GM19238 (cell line): ENCODE measurements around the gene TSPYL6.

Experiments
- DNase-seq: peaks from one replicate; pipeline ENCODE4 v3.0.0; 2011; ENCODE audit warnings: low spot score; ENCODE audit not compliant: insufficient read length

TSPYL6 gene

DNA sequence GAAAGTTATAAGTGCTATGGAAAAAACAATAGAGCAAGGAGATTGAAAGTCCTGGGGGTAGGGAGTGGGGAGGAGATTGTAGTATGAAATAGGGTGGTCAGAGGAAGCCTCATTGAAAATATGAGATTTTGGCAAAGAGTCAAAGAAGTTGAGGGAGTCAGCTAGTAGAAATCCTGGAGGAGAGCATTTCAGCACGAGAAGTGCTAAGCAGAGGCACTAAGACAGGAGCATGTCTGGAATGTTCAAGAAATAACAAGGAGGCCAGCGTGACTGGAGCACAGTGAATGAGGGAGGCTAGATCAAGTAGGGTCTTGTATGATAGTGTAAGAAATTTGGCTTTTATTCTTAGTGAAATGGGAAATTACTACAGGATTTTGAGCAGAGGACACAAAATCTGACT is 2.1 kb upstream of the TSPYL6 start:
- DNase-seq = no peak

DNA sequence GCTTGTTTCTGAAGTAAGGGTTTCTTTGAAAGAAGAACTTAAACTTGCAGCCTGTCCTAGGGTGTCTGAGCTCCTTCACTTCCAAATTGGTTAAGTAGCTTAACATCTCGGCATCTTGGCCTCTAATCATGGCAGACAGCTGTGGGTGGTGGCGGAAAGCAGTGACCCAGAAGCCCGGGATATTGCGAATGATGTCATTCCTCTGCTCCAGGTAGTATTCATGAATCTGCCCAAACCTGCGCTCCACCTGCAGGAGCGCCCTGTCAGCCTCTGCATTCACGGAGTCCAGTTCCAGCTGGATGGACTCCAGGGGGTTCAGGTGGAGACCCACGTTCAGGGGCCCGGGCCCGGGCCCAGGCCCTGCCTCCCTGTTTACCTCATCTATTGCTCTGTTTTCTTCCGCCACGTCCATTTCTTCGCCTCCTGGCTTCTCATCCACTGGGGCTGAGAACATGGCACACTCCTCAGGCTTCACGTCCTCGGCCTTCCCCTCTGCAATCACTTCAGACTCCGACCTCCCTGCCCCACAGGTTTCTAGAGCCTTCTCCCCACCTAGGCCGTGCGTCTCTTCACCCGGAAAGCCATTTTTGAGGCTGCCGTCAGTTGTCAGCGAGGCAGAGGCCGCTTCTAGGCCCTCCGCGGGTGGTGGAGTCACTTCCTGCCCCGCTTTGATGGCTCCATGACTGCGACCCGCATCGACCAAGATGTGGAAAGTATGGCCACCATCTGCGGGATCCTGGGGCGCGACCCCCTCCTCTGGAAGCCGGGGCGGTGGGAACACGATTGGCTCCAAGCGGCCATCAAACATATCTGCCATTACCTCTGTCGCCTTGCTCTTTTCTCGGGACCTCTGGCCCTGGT is 569 bp downstream of the TSPYL6 start:
- DNase-seq = no peak

DNA sequence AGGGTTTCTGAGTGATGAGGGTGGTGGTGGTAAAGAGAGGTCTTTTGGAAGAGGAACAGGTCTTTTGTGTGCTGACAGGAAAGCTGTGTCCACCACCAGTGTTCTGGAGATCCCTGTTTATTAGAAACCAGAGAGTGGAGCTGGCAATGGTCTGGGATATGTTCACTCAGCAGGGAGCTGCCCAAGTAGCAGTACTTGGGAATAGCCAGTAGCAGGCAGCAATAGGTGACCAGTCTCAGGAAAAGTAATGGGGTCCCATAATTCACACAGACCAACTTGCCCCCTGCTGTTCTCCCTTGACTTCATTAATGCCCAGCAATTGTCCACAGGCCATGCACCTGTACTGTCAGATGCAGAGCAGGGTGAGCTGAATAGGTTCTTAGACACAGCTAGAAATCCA is 1.8 kb downstream of the TSPYL6 start:
- no peak for DNase-seq

DNA sequence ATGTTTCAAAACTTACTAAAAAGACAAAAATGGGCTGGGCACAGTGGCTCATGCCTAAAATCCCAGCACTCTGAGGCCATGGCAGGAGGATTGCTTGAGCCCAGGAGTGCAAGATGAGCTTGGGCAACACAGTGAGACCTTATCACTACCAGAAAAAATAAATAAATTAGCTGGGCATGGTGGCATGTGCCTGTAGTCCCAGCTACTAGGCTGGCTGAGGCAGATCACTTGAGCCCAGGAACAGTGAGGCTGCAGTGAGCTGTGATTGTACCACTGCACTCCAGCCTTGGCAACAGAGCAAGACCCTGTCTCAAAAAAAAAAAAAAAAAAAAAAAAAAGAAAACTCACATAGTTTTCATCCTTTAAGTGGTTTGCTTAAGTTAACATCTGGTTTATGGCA is 6.4 kb downstream of the TSPYL6 start:
- no peak for DNase-seq

DNA sequence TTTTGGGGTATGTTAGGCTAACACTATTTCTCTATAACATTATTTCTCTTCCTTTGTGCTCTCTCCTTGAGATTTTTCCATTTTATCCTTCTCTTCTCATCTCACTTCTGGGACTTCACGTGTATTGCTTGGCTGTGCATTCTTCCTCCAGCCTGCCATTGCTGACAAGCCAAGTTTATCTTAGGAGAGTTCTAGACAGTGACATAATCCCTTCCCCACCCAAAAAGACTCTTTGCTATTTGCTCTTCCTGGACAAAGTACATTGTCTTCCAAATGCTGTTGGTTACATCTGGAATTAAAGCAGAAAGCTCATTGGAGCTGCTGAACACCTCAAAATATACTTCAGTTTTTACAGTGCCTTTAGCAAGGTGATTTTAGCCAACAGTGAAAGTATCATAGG is 8.9 kb downstream of the TSPYL6 start:
- DNase-seq = no peak

DNA sequence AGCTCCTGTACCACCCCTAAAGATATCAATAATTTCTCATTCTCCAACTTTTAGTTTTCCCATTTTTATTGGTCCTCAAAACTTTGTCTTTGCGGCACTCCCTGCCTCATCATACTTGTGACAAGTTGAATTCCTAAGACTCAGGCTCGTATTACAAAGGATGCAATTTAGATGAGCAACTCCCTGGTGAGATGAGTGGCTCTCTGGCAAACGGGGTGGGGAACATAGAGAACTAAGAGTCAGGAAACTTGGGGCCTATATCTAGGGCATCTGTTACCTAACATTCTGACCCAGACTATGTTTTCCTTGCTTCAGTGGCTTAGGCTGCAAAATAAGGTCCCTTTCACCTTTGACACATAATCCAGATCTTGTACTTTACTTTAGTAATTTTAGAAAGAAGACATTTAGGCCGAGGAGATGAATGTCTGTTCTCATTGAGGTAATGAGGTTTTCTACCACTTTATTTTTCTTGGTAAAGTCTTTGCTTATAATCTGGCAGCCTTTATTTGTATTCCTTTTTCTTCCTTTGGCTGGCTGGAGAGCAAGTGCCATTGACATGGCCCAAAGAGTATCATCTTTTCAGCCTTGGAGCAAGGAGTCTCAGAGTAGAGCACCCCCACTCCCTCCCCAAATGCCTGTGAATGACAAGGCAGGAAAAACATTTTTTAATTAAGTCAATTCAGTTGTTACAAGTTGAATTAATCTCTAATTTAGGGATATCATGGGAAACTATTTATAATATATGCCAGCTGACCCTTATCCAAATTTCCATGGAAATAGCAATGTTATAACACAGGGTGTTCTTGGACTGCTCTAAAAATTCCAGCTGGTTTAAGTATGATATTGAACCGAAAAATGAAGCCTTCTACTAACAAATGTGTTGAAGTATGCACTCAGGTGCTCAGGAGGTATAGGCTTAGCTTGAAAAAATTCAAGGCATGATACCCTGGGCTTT is 15.2 kb downstream of the TSPYL6 start:
- no peak for DNase-seq

DNA sequence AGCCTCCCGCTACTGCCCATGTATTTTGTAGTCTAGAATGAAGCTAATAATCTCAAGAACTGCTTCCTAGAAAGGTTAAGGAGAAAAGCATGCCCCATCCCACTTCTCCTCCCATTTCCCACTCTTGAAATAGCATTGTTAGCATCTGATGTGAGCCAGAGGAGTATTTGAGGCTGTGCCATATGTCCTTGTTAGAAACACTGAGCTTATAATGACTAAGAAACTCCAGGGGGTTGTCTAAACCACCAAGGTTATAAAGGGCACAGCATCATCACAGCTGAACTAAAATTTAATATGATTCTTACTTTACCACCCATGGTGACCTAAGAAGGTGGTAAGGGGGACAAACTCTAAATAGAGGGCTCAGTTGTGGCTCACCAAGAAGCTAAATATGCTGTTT is 16.6 kb downstream of the TSPYL6 start:
- DNase-seq = no peak

DNA sequence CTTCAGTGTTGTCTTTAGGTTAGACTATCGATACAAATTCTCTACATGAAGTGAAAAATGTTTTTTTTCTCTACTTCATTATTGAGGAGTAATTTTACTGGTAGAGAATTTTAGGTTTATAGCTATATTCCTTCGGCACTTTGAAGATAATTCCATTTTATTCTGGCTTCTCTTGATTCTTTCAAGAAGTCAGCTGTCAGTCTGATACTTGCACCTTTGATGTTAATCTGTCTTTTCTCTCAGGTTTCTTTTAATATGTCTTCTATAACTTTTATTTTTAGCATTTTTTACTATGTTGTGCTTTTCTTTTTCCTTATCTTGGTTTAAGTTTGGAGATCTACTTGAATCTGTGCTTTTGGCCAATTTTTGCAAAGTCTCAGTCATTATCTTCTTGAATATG is 18.6 kb downstream of the TSPYL6 start:
- no peak for DNase-seq

DNA sequence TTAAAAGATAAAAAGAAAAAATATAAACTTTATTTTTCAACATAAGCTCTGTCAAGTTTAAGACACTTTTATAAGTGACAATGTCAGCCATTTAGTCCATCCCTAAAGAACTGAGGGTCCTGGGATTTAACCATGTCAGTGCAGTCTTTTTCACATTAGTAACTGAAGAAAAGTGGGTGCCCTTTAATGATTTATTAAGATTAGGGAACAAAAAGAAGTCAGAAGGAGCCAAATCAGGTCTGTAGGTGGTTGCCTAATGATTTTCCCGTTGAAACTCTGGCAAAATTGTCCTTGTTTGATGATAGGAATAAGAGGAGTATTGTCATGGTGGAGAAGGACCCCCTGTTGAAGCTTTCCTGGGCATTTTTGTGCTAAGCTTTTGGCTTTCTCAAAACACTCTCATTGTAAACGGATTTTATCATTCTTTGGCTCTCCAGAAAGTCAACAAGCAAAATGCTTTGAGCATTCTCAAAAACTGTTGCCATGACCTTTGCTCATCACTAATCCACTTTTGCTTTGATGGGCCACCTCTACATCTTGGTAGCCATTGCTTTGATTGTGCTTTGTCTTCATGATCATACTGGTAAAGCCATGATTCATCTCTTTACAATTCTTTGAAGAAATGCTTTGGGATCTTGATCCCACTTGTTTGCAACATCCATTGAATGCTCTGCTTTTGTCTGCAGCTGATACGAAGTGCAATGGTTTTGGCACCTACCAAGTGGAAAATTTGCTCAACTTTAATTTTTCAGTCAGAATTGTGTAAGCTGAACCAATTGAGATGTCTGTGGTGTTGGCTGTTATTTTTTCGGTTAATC is 22.0 kb downstream of the TSPYL6 start:
- no peak for DNase-seq

DNA sequence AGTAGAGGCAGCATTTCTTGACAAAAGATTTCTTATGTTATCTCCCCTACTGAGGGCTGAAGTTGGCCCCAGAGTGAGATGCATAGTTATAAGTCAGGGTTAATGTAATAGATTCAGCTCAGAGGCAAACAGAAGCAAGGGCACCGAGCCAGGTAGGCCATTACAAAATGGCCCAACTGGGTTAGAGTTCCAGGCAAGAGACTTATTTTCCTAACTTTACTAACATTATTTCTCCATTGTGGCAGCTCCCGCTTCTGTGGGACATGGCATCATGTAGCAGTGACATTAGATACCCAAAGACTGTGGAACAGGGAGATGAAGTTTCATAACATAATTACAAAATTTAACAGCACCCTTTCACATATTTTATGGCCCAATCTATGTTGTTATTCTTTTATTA is 27.1 kb downstream of the TSPYL6 start:
- no peak for DNase-seq

DNA sequence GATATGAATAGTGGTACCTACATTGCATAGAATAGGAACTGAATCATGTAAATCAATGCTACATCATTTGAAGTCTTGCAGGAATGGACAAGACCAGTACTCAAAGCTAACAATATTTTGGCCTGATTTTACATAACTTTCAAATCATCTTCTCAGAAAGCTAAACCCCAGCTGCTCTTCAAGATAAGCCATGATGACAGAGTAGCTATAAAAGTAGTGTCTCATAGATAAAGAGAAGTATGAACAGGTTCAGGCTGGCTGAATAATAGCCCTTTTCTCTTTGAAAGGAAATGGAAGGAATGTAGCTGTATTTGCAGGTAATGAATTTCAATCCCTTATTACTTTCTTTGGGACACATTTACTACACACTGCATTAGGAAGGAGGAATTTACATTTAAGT is 28.2 kb downstream of the TSPYL6 start:
- DNase-seq = no peak

DNA sequence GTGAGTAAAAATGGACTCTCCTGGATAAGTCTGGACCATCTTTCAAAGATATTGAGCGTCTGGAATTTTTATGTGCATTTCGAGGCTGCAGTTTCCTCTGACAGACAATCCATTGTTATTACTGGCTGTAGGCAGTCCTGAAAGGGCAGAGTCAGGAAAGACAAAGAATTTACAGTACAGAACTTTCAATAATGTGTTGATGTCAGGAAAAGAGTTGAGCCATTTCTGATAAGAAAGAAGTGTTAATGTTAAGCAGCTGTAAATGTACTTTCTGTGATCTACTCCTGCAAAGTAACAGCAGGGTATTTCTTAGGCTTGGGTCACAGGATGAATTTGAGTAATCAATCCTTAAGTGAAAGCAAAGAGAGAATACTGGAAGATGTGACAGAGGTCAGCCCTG is 29.8 kb downstream of the TSPYL6 start:
- DNase-seq = no peak

DNA sequence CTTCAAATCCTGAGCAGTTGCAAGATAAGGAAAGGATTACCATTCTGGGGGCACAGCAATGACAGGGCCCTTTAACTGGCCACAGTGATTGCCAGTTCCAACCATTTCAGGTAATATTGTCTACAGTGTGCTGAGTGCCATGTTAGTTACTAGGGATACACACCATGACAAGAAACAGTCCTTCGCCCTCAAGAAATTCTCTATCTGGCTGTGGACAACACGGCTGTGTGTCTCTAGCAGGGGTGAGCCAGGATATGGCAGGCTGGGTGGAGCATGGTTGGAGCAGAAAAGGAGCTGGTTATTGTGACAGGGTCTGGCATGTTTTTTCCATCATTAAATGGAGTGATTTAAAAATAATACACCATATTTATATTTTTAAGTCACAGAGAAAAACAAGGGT is 31.0 kb downstream of the TSPYL6 start:
- DNase-seq = no peak

DNA sequence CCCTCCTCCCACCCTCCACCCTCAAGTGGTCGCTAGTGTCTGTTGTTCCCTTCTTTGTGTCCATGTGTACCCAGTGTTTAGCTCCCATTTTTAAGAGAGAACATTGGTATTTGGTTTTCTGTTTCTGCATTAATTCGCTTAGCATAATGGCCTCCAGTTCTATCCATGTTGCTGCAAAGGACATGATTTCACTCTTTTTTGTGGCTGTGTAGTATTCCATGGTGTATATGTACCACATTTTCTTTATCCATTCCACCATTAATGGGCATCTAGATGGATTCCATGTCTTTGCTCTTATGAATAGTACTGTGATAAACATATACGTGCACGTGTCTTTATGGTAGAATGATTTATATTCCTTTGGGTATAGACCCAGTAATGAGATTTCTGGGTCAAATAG is 42.9 kb downstream of the TSPYL6 start:
- DNase-seq = no peak

DNA sequence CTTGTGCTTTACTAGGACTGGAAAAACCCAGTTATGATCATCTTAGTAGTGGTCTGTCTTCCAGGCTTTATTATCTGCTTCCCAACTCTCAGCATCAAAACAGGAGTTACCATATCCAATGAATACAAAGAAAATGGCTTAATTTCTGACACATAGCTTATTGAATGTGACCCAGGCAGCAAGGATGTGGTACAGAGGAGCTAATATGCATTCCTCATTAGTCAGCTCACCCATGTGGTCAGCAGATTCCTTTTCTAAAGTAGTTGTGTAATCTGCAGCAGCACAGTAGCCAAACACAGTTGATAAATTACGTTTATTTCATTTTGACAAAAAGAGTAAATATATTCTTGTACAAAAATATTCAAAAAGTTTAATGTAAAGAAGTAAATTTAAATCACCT is 43.6 kb downstream of the TSPYL6 start:
- DNase-seq = no peak

DNA sequence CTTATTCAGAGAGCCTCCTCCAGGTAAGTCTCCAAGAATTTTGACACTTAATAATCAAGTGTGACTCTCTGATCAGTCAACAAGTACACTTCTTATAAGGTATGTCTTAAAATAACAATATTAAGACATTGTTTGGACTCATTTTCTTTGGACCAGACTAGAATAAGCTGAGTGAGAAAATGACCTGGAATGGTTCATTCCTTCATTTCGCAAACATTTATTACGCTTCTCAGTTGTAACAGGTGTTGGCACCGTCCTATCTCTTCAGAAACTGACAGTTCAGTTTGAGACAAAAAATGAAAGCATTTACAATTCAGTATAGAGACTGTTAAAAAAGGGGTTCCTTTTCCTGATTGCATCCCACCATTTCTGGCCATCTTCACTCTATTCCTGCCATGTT is 46.6 kb downstream of the TSPYL6 start:
- DNase-seq = no peak

DNA sequence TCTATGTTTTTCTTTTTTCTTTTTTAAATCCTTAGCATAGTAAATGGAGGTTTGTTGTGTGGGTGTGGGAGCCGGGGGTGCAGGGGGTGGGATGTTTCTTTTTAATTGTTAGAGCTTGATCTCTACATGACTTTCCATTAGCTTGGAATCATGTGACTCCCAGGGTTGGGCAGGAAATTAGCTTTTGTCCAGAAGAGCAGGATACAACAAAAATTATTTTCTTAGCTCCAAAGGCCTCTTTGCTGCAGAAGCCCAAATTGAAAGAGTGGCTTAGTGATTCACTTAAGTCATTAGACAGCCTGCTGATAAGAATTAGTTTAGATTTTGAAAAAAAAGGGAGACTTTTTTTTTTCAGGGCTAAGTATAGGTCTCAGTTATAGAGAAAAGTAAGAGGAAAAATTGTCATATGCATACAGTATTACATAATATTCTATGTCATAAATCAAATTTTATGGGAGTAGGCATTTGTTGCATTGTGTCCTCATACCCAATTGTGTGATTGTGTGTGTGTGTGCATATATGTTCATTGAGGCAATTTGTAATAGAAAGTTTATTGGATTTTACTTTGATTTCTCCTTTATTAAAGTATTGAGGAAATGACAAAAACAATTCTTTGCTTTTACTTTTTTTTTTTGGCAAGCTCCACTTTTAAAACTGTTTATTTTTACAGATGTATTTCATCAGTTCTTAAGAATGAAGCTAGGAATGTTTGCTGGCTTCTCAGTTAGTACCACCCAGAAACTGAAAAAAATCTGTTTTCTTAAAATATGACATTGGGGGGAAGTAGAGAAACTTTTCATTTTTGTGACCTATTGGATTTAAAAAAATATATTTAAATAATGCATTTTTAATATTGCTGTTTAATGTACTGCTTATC is 47.4 kb downstream of the TSPYL6 start:
- DNase-seq = no peak

DNA sequence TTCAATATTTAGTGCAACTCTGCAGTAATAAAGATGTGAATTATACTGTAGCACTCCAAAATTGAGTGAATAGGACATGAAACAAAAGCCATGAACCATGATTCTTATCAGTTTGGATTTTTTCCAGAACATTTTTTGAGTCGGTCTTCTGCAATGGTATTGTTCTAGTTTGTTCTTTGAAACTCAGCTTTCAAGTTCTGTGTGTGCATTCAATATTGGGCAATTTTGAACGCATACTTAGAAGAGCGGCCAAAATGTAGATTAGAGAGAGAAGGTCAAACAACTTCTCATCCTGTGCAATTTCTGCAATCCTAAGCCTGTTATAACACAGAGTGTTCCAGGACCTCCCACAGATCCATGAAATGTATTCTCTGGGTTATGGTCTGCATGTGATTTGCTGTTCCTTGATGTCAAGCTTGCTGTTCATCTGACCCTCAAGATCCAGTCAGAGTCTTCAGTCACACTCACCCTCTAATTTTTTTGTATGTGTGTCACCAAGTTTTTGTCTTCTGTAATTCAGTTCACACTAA is 48.3 kb downstream of the TSPYL6 start:
- DNase-seq = no peak

DNA sequence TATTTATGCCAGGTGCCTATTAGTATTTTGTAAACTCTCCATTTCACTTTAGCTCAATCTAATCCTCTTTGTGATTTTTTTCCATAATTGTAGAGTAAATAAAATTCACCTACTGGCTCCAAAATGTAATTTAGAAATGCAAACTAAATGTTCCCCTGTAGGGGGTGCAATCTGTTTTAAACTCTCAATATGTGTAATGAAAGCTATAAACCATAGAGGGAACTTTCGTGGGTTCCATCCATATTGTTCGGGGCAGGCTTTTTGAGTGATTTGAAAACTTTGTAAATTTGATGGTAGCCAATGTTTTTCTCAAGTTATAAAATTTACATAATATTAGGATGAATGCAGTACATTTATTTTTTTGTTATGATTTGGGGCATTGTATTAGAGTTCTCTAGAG is 49.4 kb downstream of the TSPYL6 start:
- no peak for DNase-seq

DNA sequence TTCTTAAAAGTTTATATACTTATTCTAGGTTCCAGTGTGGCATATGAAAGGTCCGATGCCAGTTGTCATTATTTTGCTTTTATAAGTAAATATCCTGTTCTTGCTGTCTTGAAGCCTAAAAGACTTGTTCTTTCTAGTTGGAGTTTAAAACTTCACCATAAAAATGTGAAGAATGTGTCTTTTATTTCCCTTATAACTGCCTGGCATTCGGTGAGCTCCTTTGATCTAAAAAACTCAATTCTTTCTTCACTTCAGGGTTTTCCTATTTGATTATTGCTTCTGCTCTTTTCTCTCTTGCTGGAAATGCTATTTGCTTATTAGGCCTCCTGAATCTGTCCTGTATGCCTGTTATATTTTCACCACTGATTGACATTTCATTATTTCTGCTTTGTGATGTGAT is 51.6 kb downstream of the TSPYL6 start:
- DNase-seq = no peak
